Panc1 (cell line): ENCODE data around the gene SMC6. TPM values are rescaled to one million over a fixed set of nuclear protein-coding genes. Genes with fewer than 3 reads are reported as not detected.
A peak's percentile ranks its signal among the peaks of the same experiment; 100 is the strongest.

ENCODE experiments used
- ATAC-seq: fragments of 200-7000 bp; cut with Tn5 transposase; 2 replicates; pipeline ENCODE4 v1.9.1; 2020; ENCODE audit warnings: mild to moderate bottlenecking, moderate library complexity
- BruUV-seq: library from RNA; stranded (reverse); fragments of 400-500 nt; replicated peaks from 2 replicates; lab custom pipeline; 2021; lab: Mats Ljungman, UMichigan
- CTCF ChIA-PET: fragments of 300-600 bp; sonication (Branson Sonifier 250); formaldehyde crosslinking; loops from one replicate; lab custom pipeline; 2022; ENCODE audit warnings: antibody characterized with exemption; lab: Charles Lee
- POLR2A ChIA-PET: fragments of 300-600 bp; sonication (Branson Sonifier 250); formaldehyde crosslinking; loops from one replicate; lab custom pipeline; 2022; ENCODE audit warnings: antibody characterized with exemption; lab: Charles Lee
- DNase-seq: peaks from one replicate; pipeline ENCODE4 v3.0.0-alpha.2; 2010; ENCODE audit warnings: low read depth, low spot score
- H3K27ac ChIP-seq: 2 replicates; pipeline ENCODE4 v1.5.1; 2011; ENCODE audit warnings: mild to moderate bottlenecking, low read length, inconsistent platforms
- H3K27me3 ChIP-seq: fragments of 200-500 bp; sonication (Bioruptor generic); 2 replicates; pipeline ENCODE4 v1.6.0; 2014; ENCODE audit warnings: low read length, inconsistent platforms; ENCODE audit not compliant: control insufficient read depth, insufficient read depth
- H3K36me3 ChIP-seq: fragments of 200-500 bp; sonication (Bioruptor generic); 2 replicates; pipeline ENCODE4 v1.5.1; 2014; ENCODE audit warnings: inconsistent platforms, mild to moderate bottlenecking, low read length, moderate library complexity; ENCODE audit not compliant: control insufficient read depth, insufficient read depth
- H3K4me1 ChIP-seq: 2 replicates; pipeline ENCODE4 v1.5.1; 2011; ENCODE audit warnings: inconsistent platforms, mild to moderate bottlenecking, low read length, moderate library complexity; ENCODE audit not compliant: control insufficient read depth, insufficient read depth
- H3K4me3 ChIP-seq, 2 experiments: 2 replicates each; pipeline ENCODE4 v1.5.1; 2011 to 2012; ENCODE audit warnings: low read depth in 2 of 2, low read length in 2 of 2, mild to moderate bottlenecking in 2 of 2, inconsistent platforms in 1 of 2, moderate library complexity in 1 of 2
- H3K9me3 ChIP-seq: fragments of 200-500 bp; sonication (Bioruptor generic); 2 replicates; pipeline ENCODE4 v1.5.1; 2014; ENCODE audit warnings: low read depth, mild to moderate bottlenecking, inconsistent platforms, low read length, moderate library complexity; ENCODE audit not compliant: control insufficient read depth, insufficient read depth
- POLR2AphosphoS5 ChIP-seq: IDR thresholded peaks from 2 replicates; pipeline ENCODE4 v1.6.1; 2012; ENCODE audit warnings: mild to moderate bottlenecking, low read depth, low read length, moderate library complexity
- SIN3A ChIP-seq: IDR thresholded peaks from 2 replicates; pipeline ENCODE4 v1.6.1; 2012; ENCODE audit warnings: low read depth, mild to moderate bottlenecking, low read length, moderate library complexity, borderline replicate concordance; ENCODE audit not compliant: insufficient read depth
- TCF7L2 ChIP-seq: IDR thresholded peaks from 2 replicates; pipeline ENCODE4 v1.6.1; 2011; ENCODE audit warnings: mild to moderate bottlenecking, low read depth, low read length, inconsistent platforms
- in situ Hi-C: cut with HindIII; loops from 2 replicates; pipeline ENCODE4 v1.10.0; 2016; ENCODE audit warnings: low sequenced_read_pairs, low pct_unique_long_range_greater_than_20kb
- intact Hi-C: fragments of 100-400 bp; cut with micrococcal nuclease; formaldehyde crosslinking; loops from one replicate; pipeline ENCODE4 v1.10.0; 2022; ENCODE audit not compliant: unreplicated experiment
- total RNA-seq: library from RNA; stranded (reverse); gene quantifications from one replicate; pipeline ENCODE4 v1.2.1, GENCODE V29; 2021; ENCODE audit not compliant: unreplicated experiment
- TF ChIP-seq, protein P1 (sequence below), 2 experiments: IDR thresholded peaks; 2 replicates each; pipeline ENCODE4 v1.6.1; 2011 to 2012; ENCODE audit warnings: low read depth in 2 of 2, control low read depth in 1 of 2, low read length in 1 of 2, mild to moderate bottlenecking in 1 of 2, moderate library complexity in 1 of 2; ENCODE audit not compliant: insufficient read depth in 1 of 2
- TF ChIP-seq, protein P2 (sequence below): fragments of 450-650 bp; IDR thresholded peaks from 2 replicates; pipeline ENCODE4 v1.5.1; 2017; ENCODE audit warnings: mild to moderate bottlenecking

The SMC6 gene
- total RNA-seq, 1 experiment from 2014 or later = 43.8 TPM

DNA sequence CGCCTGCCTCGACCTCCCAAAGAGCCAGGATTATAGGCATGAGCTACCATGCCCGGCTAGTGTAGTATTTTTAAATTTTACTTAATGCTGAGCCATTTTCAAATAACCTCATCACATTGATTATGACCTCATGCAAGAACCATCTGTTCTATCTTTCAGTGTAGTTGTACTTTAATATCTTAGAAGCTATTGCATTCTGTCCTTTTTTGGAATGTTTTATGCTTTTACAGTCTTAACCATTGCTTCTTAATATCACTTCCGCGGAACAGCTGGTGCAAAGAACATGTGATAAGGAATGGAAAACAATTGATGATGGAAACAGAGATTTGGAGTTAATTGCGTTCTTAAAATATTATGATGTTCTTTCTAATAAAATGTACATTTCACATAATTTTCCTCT lies 3.1 kb upstream of the SMC6 start:
- BruUV-seq = no TSS peak
- ATAC-seq (no peak), DNase-seq (no peak)
- no peak for TF ChIP-seq TCF7L2
- no peak for TF ChIP-seq SIN3A
- TF ChIP-seq, protein P1, sequence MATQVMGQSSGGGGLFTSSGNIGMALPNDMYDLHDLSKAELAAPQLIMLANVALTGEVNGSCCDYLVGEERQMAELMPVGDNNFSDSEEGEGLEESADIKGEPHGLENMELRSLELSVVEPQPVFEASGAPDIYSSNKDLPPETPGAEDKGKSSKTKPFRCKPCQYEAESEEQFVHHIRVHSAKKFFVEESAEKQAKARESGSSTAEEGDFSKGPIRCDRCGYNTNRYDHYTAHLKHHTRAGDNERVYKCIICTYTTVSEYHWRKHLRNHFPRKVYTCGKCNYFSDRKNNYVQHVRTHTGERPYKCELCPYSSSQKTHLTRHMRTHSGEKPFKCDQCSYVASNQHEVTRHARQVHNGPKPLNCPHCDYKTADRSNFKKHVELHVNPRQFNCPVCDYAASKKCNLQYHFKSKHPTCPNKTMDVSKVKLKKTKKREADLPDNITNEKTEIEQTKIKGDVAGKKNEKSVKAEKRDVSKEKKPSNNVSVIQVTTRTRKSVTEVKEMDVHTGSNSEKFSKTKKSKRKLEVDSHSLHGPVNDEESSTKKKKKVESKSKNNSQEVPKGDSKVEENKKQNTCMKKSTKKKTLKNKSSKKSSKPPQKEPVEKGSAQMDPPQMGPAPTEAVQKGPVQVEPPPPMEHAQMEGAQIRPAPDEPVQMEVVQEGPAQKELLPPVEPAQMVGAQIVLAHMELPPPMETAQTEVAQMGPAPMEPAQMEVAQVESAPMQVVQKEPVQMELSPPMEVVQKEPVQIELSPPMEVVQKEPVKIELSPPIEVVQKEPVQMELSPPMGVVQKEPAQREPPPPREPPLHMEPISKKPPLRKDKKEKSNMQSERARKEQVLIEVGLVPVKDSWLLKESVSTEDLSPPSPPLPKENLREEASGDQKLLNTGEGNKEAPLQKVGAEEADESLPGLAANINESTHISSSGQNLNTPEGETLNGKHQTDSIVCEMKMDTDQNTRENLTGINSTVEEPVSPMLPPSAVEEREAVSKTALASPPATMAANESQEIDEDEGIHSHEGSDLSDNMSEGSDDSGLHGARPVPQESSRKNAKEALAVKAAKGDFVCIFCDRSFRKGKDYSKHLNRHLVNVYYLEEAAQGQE (IDR thresholded peaks at IDR 0.05; ENCODE audit: insufficient read depth in 1 of 2, low read depth in 2 of 2, low read length in 1 of 2) = no peak
- TF ChIP-seq, protein P2, sequence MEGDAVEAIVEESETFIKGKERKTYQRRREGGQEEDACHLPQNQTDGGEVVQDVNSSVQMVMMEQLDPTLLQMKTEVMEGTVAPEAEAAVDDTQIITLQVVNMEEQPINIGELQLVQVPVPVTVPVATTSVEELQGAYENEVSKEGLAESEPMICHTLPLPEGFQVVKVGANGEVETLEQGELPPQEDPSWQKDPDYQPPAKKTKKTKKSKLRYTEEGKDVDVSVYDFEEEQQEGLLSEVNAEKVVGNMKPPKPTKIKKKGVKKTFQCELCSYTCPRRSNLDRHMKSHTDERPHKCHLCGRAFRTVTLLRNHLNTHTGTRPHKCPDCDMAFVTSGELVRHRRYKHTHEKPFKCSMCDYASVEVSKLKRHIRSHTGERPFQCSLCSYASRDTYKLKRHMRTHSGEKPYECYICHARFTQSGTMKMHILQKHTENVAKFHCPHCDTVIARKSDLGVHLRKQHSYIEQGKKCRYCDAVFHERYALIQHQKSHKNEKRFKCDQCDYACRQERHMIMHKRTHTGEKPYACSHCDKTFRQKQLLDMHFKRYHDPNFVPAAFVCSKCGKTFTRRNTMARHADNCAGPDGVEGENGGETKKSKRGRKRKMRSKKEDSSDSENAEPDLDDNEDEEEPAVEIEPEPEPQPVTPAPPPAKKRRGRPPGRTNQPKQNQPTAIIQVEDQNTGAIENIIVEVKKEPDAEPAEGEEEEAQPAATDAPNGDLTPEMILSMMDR = no peak
- no peak for TF ChIP-seq POLR2AphosphoS5
- Histone ChIP-seq H3K27me3 (no peaks in the 10 kb centered on the region), H3K4me1 (peaks cover 29% of the 10 kb centered on the region), H3K9me3 (no peaks in the 10 kb centered on the region), H3K36me3 (peaks cover 13% of the 10 kb centered on the region), H3K27ac (peak overlapping the region; percentile 17; the same call in 1 of the 2 replicates), H3K4me3 (no peak overlapping the region)
- intact Hi-C loops (no loop called here), in situ Hi-C loops (no loop called here)
- ChIA-PET POLR2A (no interaction called here), CTCF (no interaction called here)

GRCh38 chr2:17754773-17755425 lies 1.3 kb upstream of the SMC6 start:
- ChIA-PET POLR2A (no interaction called here), CTCF (interaction anchor here (1.2 kb wide), 1 partner anchor 624 kb away, joined by 5 read pairs; no protein-coding TSS in a partner anchor)
- DNase-seq = no peak
- Histone ChIP-seq H3K9me3 (no peaks in the 10 kb centered on the region), H3K27me3 (no peaks in the 10 kb centered on the region), H3K4me1 (peaks cover 31% of the 10 kb centered on the region), H3K27ac (peak overlapping the region; percentile 91), H3K36me3 (peaks cover 9% of the 10 kb centered on the region), H3K4me3 (peak overlapping the region; percentile 75 to 91)
- TSS peak; percentile 76 for BruUV-seq
- in situ Hi-C loops (no loop called here), intact Hi-C loops (no loop called here)
- ATAC-seq = no peak
- TF ChIP-seq SIN3A (no peak), POLR2AphosphoS5 (no peak), TCF7L2 (no peak)
- TF ChIP-seq, protein P2 = no peak
- TF ChIP-seq, protein P1 (IDR thresholded peaks at IDR 0.05; ENCODE audit: insufficient read depth in 1 of 2, low read depth in 2 of 2, low read length in 1 of 2) = no peak
